NB4 (cell line): ENCODE results near the gene SLC25A33.

Experiments
- CTCF ChIP-seq: IDR thresholded peaks from one replicate; pipeline ENCODE4 v1.5.1; 2012; ENCODE audit warnings: low read depth, low read length
- MAX ChIP-seq: IDR thresholded peaks from 2 replicates; pipeline ENCODE4 v1.6.1; 2011; ENCODE audit warnings: low read depth, low read length
- MYC ChIP-seq: IDR thresholded peaks from 2 replicates; pipeline ENCODE4 v1.6.1; 2011; ENCODE audit warnings: low read depth, low read length
- POLR2A ChIP-seq: IDR thresholded peaks from 2 replicates; pipeline ENCODE4 v1.6.1; 2011; ENCODE audit warnings: mild to moderate bottlenecking; ENCODE audit not compliant: insufficient read length; ENCODE audit errors: extremely low read depth

- TF ChIP-seq CTCF (no peak), MAX (no peak), POLR2A (no peak), MYC (no peak)
Observed at GRCh38 chr1:9594471-9595155, 55.3 kb downstream of the SLC25A33 start.
